GM12865 (cell line): Measurements from ENCODE around the gene DDX43.

Source experiments
- DNase-seq: peaks from one replicate; pipeline ENCODE4 v3.0.0; 2010; ENCODE audit warnings: low read depth
- H3K4me3 ChIP-seq: 2 replicates; pipeline ENCODE4 v1.5.1; 2011; ENCODE audit warnings: mild to moderate bottlenecking, low read depth, low read length, control low read depth
- TF ChIP-seq, protein P1 (sequence below): IDR thresholded peaks from 2 replicates; pipeline ENCODE4 v1.5.1; 2011; ENCODE audit warnings: low read length, control low read depth, low read depth, inconsistent platforms; ENCODE audit not compliant: insufficient read depth; ENCODE audit errors: missing control alignments

The DDX43 gene

DNA sequence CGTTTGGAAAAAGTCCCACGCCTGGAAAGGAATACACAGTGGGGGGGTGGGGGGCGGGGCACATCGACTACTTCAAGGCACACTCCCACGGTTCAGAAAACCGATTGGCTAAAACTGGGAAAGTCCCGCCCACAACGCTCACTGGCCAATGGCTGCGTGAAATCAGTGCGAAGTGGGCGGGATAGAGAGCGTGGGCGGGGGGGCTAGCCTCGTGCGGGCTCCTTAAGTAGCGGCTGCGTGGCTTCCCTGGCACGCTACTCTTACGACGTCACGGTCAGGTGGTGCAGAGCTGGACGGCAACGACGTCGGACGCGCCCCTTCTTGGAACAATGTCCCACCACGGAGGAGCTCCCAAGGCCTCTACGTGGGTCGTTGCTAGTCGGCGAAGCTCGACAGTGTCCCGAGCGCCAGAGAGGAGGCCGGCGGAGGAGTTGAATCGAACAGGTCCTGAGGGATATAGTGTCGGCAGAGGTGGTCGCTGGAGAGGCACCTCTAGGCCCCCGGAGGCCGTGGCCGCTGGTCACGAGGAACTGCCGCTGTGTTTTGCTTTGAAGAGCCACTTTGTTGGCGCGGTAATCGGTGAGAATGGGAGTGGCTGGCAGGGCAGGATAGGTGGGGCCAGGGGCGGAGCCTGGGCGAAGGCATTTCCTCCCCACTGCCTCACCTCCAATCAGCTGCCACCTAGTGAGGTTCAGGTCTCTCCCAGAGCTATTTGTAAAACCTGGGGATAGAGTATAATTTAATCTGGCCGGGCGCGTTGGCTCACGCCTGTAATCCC lies at the start of gene DDX43:
Gene DDX43, plus strand, starts transcription at position 252 of the 778 bp plus-strand sequence. Its CDS starts 78 bp downstream, at position 330.
- TF ChIP-seq, protein P1, sequence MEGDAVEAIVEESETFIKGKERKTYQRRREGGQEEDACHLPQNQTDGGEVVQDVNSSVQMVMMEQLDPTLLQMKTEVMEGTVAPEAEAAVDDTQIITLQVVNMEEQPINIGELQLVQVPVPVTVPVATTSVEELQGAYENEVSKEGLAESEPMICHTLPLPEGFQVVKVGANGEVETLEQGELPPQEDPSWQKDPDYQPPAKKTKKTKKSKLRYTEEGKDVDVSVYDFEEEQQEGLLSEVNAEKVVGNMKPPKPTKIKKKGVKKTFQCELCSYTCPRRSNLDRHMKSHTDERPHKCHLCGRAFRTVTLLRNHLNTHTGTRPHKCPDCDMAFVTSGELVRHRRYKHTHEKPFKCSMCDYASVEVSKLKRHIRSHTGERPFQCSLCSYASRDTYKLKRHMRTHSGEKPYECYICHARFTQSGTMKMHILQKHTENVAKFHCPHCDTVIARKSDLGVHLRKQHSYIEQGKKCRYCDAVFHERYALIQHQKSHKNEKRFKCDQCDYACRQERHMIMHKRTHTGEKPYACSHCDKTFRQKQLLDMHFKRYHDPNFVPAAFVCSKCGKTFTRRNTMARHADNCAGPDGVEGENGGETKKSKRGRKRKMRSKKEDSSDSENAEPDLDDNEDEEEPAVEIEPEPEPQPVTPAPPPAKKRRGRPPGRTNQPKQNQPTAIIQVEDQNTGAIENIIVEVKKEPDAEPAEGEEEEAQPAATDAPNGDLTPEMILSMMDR: no peak
- DNase-seq: peak; percentile 94
- H3K4me3 ChIP-seq: peak within 1 kb of the TSS; percentile 75

DNA sequence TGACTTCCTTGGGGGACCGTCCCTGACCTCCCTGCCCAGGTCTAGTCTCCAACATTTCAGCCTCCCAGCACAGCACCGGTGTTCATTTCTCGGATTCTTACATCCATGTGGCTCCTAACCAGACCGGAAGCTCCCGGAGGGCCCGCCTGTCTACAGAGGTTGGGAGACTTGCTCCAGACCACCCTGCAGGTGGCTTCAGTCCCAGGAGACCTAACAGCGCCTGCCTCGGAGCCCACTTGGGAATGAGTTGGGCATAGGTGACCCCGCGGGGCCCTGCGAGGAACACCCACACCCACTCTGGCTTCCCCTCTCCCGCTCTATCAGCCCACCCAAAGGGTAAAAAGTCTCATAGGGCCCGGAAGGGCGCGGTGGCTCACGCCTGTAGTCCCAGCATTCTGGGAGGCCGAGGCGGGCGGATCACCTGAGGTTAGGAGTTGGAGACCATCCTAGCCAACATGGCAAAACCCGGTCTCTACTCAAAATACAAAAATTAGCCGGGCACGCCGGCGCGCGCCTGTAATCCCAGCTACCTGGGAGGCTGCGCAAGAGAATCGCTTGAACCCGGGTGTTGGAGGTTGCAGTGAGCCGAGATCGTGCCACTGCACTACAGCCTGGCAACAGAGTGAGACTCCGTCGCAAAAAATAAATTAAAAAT lies 46.0 kb upstream of the DDX43 start:
- TF ChIP-seq, protein P1: no peak
- no peak overlapping the region for H3K4me3 ChIP-seq
- DNase-seq: no peak

DNA sequence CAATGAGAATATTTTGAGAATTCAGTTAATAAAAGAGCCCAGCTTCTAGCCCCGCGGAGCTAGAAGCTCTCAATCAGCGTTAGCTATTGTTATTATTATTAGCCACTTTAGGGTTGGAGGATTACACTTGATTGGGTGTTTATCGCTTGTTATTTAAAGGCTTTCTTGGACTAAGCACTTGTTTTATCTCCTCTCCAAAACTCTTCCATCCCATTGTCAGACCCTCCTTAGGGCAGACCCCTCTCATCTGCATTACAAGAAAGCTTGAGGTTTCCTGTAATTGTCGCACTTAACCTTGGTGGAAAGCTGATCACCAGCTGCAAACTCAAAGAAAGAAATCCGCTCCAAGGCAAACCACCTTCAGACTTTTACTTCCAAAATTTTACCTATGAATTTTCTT lies 45.3 kb upstream of the DDX43 start:
- DNase-seq: no peak
- no peak overlapping the region for H3K4me3 ChIP-seq
- TF ChIP-seq, protein P1: no peak

DNA sequence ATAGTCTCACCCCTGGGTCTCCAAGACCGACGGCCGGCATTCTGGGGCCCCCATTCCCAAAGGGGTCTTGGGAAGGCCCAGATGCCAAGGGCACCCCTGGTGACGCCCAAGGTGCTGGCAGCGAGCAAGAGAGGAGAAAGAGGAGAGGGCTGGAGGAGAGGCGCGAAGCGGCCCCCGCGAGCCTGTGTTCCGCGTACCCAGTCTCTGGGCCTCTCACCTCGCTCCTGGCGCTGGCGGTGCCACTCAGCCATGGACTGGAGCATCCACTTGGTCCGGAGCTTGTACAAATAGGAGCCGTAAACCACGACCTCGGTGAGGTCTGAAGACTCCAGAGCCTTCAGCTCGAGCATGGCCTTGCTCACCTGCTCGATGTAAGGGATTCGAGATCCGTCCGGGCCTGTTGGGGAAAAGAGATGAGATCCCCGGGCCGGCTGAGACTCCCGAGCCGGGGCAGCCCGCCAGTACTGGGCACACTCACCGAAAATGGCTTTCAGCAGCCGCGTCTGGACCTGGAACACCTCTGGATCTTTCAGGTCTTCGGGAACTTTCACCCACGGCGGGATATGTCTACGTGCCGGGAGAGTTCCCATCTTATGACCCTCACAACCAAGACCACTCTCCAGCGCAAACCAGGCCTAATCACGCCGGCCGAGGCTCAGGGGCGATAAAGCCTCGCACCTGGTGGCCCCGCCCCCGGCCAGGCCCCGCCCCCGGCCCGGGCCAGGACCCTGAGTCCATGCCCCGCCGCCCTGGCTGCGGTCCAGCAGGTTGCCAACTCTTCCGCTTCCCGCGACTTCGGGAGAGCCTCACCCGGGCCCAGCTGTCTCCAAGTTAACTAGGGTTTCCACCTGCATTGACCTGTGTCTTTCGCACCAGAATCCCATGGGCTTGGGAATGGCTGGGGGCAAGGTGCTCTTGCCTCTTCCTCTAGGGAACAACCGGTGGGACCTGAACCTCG lies 40.7 kb upstream of the DDX43 start, which contains the start of gene DPPA5:
Gene DPPA5, minus strand, starts transcription at position 641 of the 958 bp plus-strand sequence. Its CDS starts 51 bp downstream, at position 590.
- TF ChIP-seq, protein P1: no peak
- no peak for DNase-seq
- no peak within 1 kb of the TSS for H3K4me3 ChIP-seq

DNA sequence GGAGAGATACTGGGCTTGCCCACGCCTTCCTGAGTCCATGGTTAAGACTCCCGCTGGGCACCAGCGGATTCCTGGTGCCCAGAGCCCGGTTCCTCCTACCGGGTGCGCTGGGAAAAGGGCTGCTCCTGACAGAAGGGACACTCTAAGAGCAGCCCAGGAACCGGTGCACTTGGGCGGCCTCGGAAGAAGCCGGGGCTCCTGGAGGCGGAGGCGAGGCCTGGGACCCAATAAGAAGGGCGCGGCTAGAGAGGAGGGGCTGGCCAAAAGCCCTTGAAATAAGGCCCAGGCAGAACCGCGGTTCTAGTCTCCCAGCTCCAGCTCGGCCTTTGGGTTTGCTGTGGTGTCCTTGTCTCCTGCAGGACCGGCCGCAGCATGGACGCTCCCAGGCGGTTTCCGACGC lies 32.3 kb upstream of the DDX43 start, which contains the start of gene KHDC3L:
Gene KHDC3L, plus strand, starts transcription at position 301 of the 400 bp plus-strand sequence. Its CDS starts 72 bp downstream, at position 373.
- TF ChIP-seq, protein P1: no peak
- no peak within 1 kb of the TSS for H3K4me3 ChIP-seq
- DNase-seq: no peak

DNA sequence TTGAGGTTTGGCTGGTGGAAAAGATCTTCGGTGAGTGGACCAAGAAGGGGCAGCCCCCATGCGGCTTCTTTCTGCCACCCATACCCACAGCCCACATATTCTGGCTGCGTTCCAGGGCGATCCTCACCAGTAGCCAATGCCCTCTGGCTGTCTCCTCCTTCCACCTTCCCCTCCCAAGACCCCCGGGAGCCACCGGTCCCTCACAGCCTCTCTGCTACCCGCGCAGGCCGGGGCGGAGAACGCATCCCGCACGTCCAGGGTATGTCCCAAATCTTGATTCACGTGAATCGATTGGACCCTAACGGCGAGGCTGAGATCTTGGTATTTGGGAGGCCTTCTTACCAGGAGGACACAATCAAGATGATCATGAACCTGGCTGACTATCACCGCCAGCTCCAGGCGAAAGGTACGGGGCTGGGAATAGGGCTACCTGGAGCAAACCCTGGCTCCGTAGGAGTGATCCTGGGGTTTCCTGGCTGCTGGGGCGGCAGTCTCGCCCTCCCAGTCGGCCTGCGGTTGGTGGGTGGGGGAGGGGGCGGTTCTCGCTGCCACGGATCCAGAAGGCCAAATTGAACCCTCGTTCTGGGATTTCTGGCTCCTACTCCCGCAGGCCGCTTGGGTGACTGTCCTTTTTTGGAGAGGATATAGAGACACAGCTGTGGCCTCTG lies 31.6 kb upstream of the DDX43 start:
- TF ChIP-seq, protein P1: no peak
- no peak overlapping the region for H3K4me3 ChIP-seq
- DNase-seq: no peak
